ENCODE results near the gene FASTK. TPM values are rescaled to one million over a fixed set of nuclear protein-coding genes. Genes with fewer than 3 reads are reported as not detected.

FASTK gene
- total RNA-seq, 1 donor from 2014 or later, result 57.9 TPM

Other genes with a start within 250 kb of the FASTK start
- gene AOC1, start 228.3 kb downstream of the FASTK start, total RNA-seq, result not detected
- gene KCNH2, start 102.5 kb downstream of the FASTK start, total RNA-seq, result 3.2 TPM
- 26.6 TPM for gene NOS3, start 89.8 kb downstream of the FASTK start, total RNA-seq
- 0.67 TPM for gene ATG9B, start 56.3 kb downstream of the FASTK start, total RNA-seq
- 32.8 TPM for gene ABCB8, start 52.4 kb downstream of the FASTK start, total RNA-seq
- gene ASIC3, start 32.3 kb downstream of the FASTK start, total RNA-seq, result 4.7 TPM
- gene CDK5, start 22.9 kb downstream of the FASTK start, total RNA-seq, result 5.7 TPM
- gene SLC4A2, start 21.2 kb downstream of the FASTK start, total RNA-seq, result 87.5 TPM
- 27.8 TPM for gene TMUB1, start 2.7 kb upstream of the FASTK start, total RNA-seq
- 99.7 TPM for gene AGAP3, start 5.7 kb upstream of the FASTK start, total RNA-seq
- gene GBX1, start 86.9 kb upstream of the FASTK start, total RNA-seq, result not detected
- not detected for gene ASB10, start 106.4 kb upstream of the FASTK start, total RNA-seq
- not detected for gene H2BK1, start 129.7 kb upstream of the FASTK start, total RNA-seq
- gene ABCF2, start 146.4 kb upstream of the FASTK start, total RNA-seq, result 20.8 TPM
- gene CHPF2, start 151.7 kb upstream of the FASTK start, total RNA-seq, result 23.6 TPM
- 50.7 TPM for gene SMARCD3, start 167.9 kb upstream of the FASTK start, total RNA-seq

All from sciatic nerve (tissue), 1 donor.